ENCODE measurements around the gene ATP8B2.
"Not testable (repeated sequence)": the region's sequence is repeated elsewhere in the genome, so short reads cannot be mapped to it uniquely, and the experiment has no call there.

ATP8B2 gene

DNA sequence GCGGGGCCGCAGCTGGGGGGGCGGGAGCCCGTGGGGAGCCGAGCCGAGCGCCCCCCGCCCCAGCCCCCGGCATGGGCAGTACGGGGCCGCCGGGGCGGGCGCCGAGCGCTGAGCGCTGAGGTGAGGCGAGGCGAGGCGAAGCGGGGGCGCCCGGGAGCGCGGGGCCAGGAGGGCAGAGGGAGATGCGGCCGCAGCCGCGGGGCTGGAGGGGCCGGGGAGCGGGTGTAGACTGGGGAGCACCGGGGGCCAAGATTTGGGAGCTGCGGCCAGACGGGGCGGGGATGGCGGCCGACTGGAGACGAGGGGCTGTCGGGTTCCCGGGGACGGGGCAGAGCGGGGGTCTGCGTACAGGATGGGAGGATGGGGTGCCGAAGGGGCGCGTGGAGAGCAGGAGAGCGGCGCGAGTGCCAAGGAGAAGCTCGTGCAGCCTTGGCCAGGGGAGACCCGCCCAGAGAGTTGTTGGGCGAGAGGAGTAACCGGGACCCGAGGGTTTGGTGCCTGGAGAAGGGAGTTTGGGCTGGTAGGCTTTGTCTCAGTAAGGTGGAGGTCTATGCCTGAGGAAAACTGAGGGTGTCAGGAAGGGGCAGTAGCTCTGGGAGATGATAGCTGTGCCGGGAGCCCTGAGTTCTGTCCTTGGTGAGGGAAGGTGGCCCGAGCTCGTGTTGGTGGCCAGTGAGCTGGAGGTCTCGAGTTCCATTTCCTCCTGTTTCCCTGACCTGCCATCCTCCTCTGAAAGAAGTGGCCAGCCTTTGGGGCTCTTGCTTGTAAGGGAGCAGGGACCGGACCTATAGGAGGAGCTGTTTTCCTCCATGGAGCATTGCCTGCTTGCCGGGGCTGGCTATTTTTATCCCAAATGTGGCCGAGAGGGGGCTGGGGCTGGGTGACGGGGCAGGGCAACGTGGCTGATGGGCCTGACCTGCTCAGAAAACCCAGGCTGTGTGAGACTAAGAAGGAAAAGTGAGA lies 539 bp downstream of the ATP8B2 start:
- no peak for DNase-seq

DNA sequence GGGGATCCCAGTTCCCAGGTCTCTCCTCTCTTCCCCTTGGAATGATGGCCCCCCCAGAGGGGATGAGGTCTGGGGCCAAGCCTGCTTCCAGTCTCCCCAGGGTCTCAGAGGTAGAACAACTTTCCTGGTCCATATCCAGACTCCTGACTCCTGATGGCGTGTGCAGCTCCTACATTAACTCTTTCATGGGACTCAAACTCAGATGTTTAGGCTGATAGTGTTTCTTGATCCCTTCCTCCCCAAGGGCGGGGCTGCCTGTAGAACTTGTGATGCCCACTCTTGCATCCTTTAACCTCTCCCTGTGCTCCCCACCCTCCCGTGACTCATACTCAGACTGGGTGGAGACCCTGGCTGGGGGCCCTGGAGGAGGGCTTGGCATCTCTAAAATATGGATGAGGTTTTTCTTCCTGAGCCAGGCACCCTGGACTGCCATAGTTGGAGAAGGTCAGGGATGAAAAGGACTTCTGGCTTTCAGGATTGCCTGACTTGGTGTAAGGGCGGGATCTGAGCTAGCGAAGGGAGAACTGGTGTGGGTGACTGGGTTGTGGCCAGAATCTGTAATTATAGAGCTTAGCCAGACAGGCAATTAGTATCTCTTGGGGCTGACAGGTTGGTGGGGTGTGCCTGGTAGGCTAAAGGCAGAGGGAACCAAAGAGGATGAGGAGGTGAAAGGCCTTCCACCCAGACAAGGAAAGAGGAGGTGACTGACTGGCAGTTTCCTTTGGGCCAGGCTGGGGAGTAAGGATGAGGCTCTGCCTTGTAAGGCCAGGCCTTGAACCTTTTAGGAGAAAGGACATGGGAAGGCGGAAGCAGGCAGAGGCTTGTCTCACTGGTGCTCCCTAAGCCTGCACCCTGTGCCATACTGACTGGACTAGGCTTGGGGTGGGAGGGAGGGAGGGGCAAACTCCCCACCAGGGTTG lies 1.5 kb downstream of the ATP8B2 start:
- no peak for DNase-seq

- no peak for DNase-seq
These were observed 2.4 kb downstream of the ATP8B2 start for GRCh38 chr1:154327466-154328317.

- peak; percentile 93 for DNase-seq
These were observed 3.2 kb downstream of the ATP8B2 start for GRCh38 chr1:154328318-154329151.

DNA sequence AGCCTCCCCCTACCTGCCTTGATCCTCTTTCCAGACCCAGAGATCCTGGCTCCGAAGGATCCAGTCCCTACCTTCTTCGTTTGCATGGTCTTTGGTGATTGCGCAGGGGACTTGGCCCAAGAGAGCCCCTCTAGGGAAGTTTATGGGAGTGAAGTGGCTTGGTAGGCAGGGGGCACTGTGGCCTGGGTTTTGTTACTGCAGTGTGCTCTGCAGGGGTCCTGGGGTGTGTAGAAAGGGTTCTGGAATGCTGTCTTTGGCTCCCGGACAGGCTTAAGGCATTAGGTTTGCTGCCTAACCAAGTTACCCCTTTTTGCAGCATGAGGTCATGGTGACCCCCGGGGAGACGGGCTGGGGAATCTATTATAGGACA lies 3.8 kb downstream of the ATP8B2 start:
- DNase-seq = no peak

- no peak for DNase-seq
These were observed 4.3 kb downstream of the ATP8B2 start for GRCh38 chr1:154329551-154330131.

DNA sequence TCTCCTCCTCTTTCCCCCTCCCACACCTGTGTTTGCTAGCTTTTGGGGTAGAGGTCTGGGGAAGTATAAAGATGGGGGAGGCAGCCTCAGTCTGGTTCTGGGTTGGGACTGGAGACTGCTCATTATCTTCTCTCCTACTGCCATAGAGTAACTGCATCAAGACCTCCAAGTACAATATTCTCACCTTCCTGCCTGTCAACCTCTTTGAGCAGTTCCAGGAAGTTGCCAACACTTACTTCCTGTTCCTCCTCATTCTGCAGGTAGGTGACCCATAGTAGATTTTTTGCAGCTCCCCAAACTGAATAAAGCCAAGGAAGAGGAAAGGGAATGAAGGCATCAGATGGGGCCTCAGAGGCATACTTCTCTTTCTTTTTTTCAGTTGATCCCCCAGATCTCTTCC lies 5.3 kb downstream of the ATP8B2 start:
- no peak for DNase-seq

GRCh38 chr1:154334079-154335024 lies 9.0 kb downstream of the ATP8B2 start:
- no peak for DNase-seq

- peak; percentile 36 for DNase-seq
These were observed 9.8 kb downstream of the ATP8B2 start for GRCh38 chr1:154335025-154335714.

GRCh38 chr1:154337253-154337894 lies 12.0 kb downstream of the ATP8B2 start:
- DNase-seq = no peak

- no peak for DNase-seq
These were observed 13.6 kb downstream of the ATP8B2 start for GRCh38 chr1:154338875-154339274.

GRCh38 chr1:154341366-154341765 lies 16.0 kb downstream of the ATP8B2 start:
- DNase-seq = not testable (repeated sequence)

- DNase-seq = no peak
These were observed 16.8 kb downstream of the ATP8B2 start for GRCh38 chr1:154342132-154342531.

- peak; percentile 63 for DNase-seq
These were observed 17.6 kb downstream of the ATP8B2 start for GRCh38 chr1:154342836-154343472.

DNA sequence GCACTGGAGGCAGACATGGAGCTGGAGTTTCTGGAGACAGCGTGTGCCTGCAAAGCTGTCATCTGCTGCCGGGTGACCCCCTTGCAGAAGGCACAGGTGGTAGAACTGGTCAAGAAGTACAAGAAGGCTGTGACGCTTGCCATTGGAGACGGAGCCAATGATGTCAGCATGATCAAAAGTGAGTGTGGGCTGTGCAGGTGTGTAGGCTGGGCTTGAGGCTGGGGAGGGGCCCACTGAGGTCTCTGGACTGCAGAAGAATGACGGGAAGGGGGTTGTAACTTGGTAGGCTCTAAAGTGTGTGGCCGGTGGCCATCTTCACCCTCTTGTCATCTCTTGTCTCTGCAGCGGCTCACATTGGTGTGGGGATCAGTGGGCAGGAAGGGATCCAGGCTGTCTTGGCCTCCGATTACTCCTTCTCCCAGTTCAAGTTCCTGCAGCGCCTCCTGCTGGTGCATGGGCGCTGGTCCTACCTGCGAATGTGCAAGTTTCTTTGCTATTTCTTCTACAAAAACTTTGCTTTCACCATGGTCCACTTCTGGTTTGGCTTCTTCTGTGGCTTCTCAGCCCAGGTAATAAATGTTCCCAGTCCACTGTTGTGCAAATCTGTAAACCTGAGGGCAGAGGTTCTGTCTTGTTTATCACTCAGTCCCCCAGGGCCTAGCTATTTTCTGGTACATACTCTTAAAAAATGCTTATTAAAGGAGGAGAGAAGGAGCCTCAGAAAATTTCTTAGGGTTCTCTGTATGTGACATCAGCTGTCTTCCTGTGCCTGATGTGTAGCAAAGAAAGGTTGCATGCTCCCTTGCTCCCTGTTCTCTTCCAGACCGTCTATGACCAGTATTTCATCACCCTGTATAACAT lies 19.9 kb downstream of the ATP8B2 start:
- no peak for DNase-seq

DNA sequence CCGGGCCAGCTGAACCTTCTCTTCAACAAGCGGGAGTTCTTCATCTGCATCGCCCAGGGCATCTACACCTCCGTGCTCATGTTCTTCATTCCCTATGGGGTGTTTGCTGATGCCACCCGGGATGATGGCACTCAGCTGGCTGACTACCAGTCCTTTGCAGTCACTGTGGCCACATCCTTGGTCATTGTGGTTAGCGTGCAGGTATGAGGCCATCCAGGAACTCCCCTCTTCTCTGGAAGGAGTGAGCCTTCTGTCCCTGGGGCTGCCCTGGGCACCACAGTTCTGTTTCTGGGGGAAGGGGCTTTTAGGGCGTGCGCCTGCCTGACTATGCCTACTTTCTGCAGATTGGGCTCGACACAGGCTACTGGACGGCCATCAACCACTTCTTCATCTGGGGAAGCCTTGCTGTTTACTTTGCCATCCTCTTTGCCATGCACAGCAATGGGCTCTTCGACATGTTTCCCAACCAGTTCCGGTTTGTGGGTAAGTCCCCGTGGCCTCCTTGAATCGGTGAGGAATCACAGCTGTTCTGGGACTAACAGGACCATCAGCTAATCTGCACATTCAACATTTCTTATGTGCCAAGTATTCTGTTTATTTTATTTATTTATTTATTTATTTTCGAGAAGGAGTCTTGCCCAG lies 21.1 kb downstream of the ATP8B2 start:
- DNase-seq = no peak

GRCh38 chr1:154347961-154348360 lies 22.6 kb downstream of the ATP8B2 start:
- no peak for DNase-seq
